Fibroblast of villous mesenchyme (primary cell): ENCODE data around the gene ADCYAP1R1. TPM values are rescaled to one million over a fixed set of nuclear protein-coding genes. Genes with fewer than 3 reads are reported as not detected.
A peak's percentile ranks its signal among the peaks of the same experiment; 100 is the strongest.

Experiments used
- DNase-seq: peaks from one replicate; pipeline ENCODE4 v3.0.0-alpha.2; 2010; ENCODE audit warnings: low read depth
- H3K4me3 ChIP-seq: 2 replicates; pipeline ENCODE4 v1.5.1; 2011; ENCODE audit warnings: low read depth, mild to moderate bottlenecking, low read length
- total RNA-seq: library from RNA; depleted of rRNA; stranded (reverse); fragments of >200 nt; gene quantifications from 2 replicates; pipeline ENCODE4 v1.2.3, GENCODE V29; 2012
- TF ChIP-seq, protein P1 (sequence below): IDR thresholded peaks from 2 replicates; pipeline ENCODE4 v1.5.1; 2012; ENCODE audit warnings: low read depth, mild to moderate bottlenecking, low read length; ENCODE audit not compliant: insufficient read depth

The ADCYAP1R1 gene
- total RNA-seq, 1 donor, result not detected

DNA sequence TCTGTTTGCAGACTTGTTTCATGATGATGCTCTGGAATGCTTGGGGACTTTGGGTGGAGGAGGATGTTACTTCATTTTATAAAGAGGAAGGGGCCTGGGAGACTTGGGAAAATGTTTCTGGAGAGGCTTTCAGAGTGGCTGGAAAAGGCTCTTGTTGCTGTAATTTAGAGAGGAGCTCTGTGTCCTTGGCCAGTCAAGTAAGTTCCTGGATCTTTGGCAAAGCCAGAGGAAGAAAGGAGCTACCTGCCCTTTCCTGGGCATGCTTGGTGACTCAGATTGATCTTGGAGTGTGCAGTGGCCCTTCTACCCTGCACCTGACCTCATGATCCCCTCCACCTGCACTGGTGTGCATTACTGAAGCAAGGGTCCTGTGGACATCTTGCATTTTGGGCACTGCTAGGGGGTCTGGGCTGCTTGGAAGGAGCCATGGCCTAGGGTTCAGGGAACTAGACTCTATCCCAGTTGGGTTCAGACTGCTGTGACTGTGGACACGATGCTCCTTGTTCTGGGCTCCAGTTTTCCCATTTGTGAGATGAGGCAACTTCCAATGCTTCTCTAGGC, 56.1 kb downstream of the ADCYAP1R1 start:
- TF ChIP-seq, protein P1, sequence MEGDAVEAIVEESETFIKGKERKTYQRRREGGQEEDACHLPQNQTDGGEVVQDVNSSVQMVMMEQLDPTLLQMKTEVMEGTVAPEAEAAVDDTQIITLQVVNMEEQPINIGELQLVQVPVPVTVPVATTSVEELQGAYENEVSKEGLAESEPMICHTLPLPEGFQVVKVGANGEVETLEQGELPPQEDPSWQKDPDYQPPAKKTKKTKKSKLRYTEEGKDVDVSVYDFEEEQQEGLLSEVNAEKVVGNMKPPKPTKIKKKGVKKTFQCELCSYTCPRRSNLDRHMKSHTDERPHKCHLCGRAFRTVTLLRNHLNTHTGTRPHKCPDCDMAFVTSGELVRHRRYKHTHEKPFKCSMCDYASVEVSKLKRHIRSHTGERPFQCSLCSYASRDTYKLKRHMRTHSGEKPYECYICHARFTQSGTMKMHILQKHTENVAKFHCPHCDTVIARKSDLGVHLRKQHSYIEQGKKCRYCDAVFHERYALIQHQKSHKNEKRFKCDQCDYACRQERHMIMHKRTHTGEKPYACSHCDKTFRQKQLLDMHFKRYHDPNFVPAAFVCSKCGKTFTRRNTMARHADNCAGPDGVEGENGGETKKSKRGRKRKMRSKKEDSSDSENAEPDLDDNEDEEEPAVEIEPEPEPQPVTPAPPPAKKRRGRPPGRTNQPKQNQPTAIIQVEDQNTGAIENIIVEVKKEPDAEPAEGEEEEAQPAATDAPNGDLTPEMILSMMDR, result no peak
- no peak overlapping the region for H3K4me3 ChIP-seq
- DNase-seq, result no peak

DNA sequence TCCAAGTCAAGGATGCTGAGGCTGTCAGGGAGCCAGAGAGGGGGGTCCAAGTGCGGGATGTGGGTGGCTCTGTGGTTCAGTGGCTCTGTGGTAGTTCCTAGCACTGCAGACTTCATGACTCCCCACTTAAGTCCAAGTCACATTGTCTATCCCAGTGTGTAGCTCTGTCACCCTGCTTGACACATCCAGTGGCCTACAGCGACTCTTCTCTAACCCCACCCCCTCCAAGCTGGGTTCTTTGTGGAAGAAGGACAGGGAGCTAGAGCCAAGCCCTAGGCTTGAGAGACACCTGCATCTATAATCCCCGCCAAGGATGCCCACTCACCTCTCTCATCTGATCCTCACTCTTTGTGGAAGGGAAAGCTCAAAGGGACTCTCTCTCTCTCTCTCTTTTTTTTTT, 57.6 kb downstream of the ADCYAP1R1 start:
- no peak overlapping the region for H3K4me3 ChIP-seq
- TF ChIP-seq, protein P1, result no peak
- no peak for DNase-seq

DNA sequence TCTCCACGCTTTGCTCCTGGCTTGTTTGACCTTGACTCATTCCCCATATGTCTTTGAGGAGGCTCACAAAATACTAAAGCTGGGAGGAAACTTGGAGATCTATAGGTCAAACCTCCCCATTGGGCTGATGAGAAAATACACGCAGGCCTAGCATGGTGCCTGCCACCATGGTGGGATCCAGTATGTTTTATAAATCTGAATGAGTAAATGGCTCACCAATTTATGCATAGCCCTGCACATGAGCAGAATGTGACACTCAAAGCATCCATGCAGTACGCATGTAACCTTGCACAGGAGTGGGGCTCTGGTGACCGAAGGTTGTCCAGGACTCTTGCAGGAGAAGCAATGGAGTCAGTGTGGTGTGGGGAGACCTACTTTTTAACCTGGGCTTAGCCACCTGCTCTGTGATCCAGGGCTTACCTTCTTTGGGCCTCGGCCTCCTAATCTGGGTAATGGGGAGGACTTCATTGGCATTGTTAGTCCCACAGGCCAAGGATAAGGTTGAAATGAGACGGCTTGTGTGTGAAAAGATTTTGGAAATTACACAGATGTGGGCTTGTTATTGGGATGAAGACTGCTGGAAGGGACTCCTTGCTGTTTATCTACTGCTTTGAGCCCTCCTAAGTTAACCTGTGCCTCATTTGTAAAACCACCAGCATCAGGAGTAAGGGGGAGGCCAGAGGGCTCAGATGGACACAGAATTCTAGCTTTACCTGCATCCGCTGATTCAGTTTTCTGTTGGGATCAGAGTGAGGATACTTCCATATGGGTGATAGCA, 58.4 kb downstream of the ADCYAP1R1 start:
- no peak for DNase-seq
- TF ChIP-seq, protein P1, result no peak

DNA sequence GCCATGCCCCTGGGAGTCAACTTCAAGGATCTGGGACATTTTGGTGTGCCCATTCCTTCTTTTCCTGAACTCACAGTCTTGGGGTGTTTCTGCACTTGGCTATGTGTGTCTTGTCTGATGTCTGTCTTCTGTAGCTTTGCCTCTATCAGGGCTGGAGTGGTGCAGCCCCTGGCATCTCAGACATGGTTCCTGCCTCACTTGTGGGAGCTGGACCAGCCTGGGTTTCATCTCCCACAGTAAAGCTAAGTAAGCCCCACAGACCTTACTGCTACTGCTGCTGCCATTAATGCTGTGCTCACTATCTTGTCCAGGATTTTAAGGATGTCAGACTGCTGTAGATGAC, 59.0 kb downstream of the ADCYAP1R1 start:
- DNase-seq, result no peak
- TF ChIP-seq, protein P1, result no peak
- H3K4me3 ChIP-seq, result no peak overlapping the region

More for the DNA sequence above, 58.4 kb downstream of the ADCYAP1R1 start:
- H3K4me3 ChIP-seq, result no peak overlapping the region

DNA sequence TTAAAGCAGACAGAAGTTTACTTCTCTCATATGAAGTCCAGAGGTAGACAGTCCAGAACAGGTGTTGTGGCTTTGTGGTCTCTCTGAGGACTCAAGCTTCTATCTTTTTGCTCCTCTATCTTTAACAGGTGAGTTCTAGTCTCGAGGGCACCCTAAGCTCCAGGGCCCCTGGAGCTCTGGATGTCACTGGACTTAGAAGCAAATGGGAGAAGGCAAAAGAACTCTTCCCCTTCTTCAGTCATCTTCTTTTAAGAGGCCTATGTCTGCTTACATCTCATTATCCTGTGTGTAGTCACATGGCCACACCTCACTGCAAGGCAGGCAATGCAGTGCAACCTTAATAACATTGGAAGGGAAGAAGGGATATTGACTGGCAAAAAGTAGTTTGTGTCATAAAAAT, 61.6 kb downstream of the ADCYAP1R1 start:
- H3K4me3 ChIP-seq, result no peak overlapping the region
- TF ChIP-seq, protein P1, result no peak
- no peak for DNase-seq

DNA sequence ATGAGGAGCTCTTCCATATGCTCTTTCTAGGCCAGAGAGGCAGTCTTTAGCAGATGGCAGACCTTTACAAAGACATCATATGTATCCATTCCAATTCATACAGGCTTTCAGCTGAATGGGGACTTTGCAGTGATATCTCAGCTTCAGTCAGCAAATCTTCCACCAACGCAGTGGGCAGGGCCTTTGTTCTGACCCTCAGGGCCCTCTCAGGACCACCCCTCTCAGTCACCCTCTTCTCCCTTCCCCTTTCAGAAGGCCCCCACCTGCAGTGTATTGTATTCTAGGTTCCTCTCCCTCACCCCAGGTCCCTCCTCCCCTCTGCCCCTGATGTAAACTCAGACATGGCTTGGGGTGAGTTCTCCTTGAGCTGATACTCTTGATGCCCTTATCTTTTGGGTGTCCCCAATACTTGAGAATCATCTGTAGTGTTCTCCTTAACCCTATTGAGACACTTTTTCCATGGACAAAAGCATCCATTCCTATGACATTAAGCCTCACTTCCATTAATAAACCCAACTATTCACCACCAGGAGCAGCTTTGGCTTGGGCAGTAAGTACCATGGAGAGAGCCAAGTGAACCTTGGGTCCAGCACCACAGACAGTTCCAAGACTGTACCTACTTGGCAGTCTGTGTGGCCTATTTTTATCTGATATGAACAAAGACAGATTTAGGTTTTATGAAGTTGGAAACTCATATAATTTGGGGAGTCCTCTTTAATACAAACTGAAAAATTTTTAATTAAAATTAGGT, 62.7 kb downstream of the ADCYAP1R1 start:
- TF ChIP-seq, protein P1, result no peak
- H3K4me3 ChIP-seq, result no peak overlapping the region
- DNase-seq, result peak; percentile 34
